ENCODE measurements around the gene RILP.

RILP gene

DNA sequence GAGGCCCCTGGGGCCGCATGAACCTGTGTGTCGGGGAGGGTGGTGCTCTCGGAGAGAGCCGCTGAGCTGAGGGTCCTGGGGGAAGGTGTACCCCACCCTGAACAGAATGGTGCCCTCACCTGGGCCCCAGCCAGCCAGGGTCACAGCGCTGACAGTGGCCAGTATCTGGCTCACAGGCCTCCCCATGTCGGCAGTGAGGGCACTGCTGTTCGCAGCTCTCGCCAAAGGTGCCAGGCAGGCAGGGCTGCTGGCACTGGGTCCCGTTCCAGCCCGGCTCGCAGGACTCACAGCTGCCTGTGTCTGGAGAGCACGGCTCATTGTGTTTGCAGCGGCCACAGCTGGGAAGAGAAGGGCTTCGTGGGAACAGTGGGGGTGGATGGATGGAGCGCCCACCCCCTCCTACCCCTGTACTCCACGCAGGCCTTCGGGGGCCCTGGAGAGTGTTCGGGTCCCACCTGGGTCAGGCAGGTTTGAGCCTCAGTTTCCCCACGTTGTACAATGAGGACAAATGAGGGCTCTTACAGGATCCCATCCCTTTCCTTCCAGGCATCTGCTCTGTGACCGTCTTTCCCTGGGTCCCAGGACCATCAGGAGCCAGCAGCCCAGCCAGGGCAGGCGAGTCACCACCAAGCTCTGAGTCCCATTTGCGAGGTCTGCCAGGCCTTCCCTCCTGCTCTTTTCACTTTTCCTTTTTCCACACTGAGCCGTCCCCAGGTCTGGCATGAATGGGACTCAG, 9.2 kb downstream of the RILP start:
- TF ChIP-seq, protein P1, sequence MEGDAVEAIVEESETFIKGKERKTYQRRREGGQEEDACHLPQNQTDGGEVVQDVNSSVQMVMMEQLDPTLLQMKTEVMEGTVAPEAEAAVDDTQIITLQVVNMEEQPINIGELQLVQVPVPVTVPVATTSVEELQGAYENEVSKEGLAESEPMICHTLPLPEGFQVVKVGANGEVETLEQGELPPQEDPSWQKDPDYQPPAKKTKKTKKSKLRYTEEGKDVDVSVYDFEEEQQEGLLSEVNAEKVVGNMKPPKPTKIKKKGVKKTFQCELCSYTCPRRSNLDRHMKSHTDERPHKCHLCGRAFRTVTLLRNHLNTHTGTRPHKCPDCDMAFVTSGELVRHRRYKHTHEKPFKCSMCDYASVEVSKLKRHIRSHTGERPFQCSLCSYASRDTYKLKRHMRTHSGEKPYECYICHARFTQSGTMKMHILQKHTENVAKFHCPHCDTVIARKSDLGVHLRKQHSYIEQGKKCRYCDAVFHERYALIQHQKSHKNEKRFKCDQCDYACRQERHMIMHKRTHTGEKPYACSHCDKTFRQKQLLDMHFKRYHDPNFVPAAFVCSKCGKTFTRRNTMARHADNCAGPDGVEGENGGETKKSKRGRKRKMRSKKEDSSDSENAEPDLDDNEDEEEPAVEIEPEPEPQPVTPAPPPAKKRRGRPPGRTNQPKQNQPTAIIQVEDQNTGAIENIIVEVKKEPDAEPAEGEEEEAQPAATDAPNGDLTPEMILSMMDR (IDR thresholded peaks at IDR 0.05; ENCODE audit: low read depth, low read length), result no peak
- no peak for DNase-seq (ENCODE audit: low read depth in 2 of 2)
- H3K4me3 ChIP-seq (replicated peaks in 1 of 2; ENCODE audit: low read depth in 2 of 2, low read length in 2 of 2), result no peak overlapping the region

DNA sequence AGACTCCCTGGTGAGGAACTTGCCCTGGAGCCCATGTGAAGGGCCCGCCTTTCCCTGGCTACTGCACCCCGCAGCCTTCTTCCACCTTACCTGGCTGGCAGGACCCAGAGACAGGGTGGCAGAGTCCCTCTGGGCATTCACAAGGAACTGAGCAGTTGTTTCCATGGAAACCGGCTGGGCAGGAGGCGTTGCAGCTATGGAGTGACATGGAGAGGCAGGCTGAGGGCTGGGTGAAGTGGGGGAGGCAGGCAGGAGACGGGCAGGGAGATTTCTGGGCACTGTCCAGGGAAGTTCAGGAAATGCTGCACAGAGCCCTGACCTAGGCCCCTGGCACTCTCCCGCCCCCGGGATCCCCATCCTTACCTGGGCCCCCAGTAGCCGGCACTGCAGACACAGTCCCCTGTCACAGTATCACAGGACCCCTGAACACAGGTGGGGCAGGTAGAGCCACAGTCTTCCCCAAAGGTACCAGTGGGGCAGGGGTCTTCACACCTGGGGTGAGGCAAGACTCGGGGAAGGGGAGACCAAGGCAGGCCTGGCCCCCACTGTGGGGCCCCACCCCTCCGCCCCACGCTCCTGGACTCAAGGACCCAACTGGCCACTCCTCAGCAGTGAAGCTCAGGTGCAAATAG, 10.0 kb downstream of the RILP start:
- H3K4me3 ChIP-seq (replicated peaks in 1 of 2; ENCODE audit: low read depth in 2 of 2, low read length in 2 of 2), result no peak overlapping the region
- DNase-seq (ENCODE audit: low read depth in 2 of 2), result no peak
- TF ChIP-seq, protein P1 (IDR thresholded peaks at IDR 0.05; ENCODE audit: low read depth, low read length), result no peak

DNA sequence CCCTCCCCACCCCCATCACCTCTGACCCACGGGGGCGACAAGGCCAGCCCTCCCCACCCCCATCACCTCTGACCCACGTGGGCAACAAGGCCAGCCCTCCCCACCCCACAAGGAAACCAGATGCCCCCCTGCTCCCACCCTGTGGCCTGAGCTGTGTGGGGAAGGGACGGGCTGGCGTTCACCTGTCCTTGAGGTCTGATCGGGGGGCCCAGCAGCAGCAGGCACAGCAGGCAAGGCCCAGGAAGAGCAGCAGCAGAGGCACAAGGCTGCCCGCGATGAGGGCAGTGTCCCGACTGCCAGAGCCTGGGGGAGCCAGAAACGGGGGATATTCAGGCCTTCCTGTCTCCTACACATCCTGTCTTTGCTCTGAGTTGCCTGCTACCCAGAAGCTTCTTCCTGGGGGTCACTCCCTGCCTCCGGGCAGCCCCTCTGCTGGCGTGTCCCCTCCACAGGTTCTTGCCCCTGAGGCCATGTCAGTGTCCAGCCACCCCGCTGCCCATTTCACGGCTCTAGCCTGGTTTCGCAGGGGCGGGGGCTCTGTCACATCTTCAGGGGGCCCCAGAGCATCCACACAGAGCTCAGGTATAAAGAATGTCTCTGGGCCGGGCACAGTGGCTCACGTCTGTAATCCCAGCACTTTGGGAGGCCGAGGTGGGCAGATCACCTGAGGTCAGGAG, 10.9 kb downstream of the RILP start:
- DNase-seq (ENCODE audit: low read depth in 2 of 2), result no peak
- TF ChIP-seq, protein P1 (IDR thresholded peaks at IDR 0.05; ENCODE audit: low read depth, low read length), result no peak
- H3K4me3 ChIP-seq (replicated peaks in 1 of 2; ENCODE audit: low read depth in 2 of 2, low read length in 2 of 2), result no peak overlapping the region

DNA sequence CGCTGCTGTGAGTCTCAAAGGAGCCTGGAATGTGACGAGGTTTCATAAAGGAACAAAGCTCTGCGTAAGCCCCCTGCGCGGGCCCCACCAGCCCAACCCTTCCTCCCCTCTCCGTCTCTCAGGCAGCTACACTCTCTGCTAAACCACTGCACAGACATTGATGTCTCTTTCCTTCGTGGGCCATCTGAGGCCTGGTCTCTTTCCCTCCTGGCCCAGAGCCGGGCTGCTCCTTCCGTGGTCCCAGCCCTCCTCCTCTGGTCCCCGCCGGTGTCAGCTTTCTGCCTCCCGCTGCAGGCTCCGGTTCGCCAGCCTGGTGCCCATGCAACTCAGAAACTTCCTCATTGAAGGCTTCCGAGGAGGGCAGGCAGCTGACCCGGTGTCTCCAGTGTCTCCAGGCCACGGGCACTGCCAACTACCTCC, 11.5 kb downstream of the RILP start:
- TF ChIP-seq, protein P1 (IDR thresholded peaks at IDR 0.05; ENCODE audit: low read depth, low read length), result no peak

DNA sequence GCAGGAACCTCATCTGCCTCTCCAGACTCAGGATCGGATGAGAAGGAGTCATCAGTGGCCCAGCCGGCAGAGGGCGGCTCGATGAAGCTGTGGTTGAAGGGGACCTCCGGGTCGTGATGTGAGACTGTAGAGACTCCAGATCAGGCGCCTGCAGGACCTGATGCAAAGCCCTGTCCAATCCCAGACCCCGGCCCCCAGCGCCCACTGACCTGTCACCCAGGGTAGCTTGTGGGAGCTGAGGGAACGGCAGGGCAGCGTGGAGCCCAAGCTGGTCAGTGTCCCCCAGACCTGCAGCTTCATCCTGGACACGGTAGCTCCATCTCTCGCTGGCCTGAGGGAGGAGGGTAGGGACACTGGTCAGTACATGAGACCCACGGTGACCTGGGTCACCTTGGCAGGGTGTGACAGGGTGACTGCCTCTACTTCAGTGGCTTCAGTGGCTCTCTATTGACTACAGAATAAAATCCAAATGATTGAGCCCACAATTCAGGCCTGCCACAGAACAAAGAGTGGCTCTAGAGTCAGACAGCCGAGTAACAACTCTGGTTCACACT, 12.9 kb downstream of the RILP start:
- no peak overlapping the region for H3K4me3 ChIP-seq (replicated peaks in 1 of 2; ENCODE audit: low read depth in 2 of 2, low read length in 2 of 2)
- no peak for DNase-seq (ENCODE audit: low read depth in 2 of 2)
- TF ChIP-seq, protein P1 (IDR thresholded peaks at IDR 0.05; ENCODE audit: low read depth, low read length), result no peak

More for the DNA sequence above, 11.5 kb downstream of the RILP start:
- no peak for DNase-seq (ENCODE audit: low read depth in 2 of 2)
- no peak overlapping the region for H3K4me3 ChIP-seq (replicated peaks in 1 of 2; ENCODE audit: low read depth in 2 of 2, low read length in 2 of 2)

DNA sequence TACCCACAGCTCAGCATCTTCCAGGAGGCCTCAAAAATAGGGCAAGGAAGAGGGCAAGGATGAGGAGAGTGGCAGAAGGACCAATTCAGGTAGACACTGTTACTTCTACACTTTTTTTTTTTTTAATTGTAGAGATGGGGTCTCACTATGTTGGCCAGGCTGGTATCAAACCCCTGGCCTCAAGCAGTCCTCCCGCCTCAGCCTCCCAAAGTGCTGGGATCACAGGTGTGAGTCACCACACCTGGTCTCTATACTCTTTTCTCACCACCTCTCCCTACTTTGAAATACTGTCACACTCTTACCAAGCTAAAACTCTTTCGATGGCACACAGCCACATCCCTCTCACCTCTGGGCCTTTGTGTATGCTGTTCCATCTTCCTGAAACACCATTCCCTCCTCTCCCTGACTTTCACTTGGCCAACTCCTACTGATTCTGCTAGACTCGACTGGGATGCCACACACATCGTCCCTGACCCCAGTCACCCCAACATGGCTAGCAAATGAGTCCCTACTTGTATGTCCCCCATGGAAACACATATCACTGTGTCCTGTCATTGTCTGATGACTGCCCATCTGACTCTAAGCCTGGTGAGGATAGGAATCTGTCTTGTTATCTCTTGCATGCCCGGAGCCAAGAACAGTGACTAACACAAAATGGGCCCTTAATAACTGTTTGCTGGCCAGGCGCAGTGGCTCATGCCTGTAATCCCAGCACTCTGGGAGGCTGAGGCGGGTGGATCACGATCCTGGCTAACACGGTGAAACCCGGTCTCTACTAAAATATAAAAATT, 13.8 kb downstream of the RILP start:
- DNase-seq (ENCODE audit: low read depth in 2 of 2), result no peak
- TF ChIP-seq, protein P1 (IDR thresholded peaks at IDR 0.05; ENCODE audit: low read depth, low read length), result no peak
- no peak overlapping the region for H3K4me3 ChIP-seq (replicated peaks in 1 of 2; ENCODE audit: low read depth in 2 of 2, low read length in 2 of 2)

Data from cardiac fibroblast (primary cell).